Neural cell (in vitro differentiated cells): Measurements from ENCODE around the gene CEP85L.

Experiments
- EP300 ChIP-seq: fragments of 450-650 bp; conservative IDR thresholded peaks from 2 replicates; pipeline ENCODE4 v1.6.1; 2014; ENCODE audit warnings: antibody characterized with exemption, mild to moderate bottlenecking, moderate library complexity; ENCODE audit not compliant: poor library complexity, severe bottlenecking
- EZH2 ChIP-seq: fragments of 200-600, 300-800 bp; shearing (Covaris generic), sonication (generic); IDR thresholded peaks from 2 replicates; pipeline ENCODE4 v1.6.1; 2014; ENCODE audit warnings: antibody characterized with exemption, low read length, borderline replicate concordance, mild to moderate bottlenecking; ENCODE audit not compliant: insufficient read depth, poor library complexity, severe bottlenecking
- MXI1 ChIP-seq: fragments of 450-650 bp; conservative IDR thresholded peaks from 2 replicates; pipeline ENCODE4 v1.6.1; 2014; ENCODE audit warnings: antibody characterized with exemption, mild to moderate bottlenecking; ENCODE audit not compliant: poor library complexity, severe bottlenecking
- RAD21 ChIP-seq: fragments of 450-650 bp; conservative IDR thresholded peaks from 2 replicates; pipeline ENCODE4 v1.6.1; 2014; ENCODE audit warnings: antibody characterized with exemption, mild to moderate bottlenecking, moderate library complexity
- TF ChIP-seq, protein P1 (sequence below): fragments of 450-650 bp; IDR thresholded peaks from 2 replicates; pipeline ENCODE4 v1.5.1; 2014; ENCODE audit warnings: antibody characterized with exemption, mild to moderate bottlenecking, moderate library complexity; ENCODE audit not compliant: poor library complexity, severe bottlenecking
- TF ChIP-seq, protein P2 (sequence below): IDR thresholded peaks from 2 replicates; pipeline ENCODE4 v1.6.1; 2012; ENCODE audit warnings: borderline replicate concordance

DNA sequence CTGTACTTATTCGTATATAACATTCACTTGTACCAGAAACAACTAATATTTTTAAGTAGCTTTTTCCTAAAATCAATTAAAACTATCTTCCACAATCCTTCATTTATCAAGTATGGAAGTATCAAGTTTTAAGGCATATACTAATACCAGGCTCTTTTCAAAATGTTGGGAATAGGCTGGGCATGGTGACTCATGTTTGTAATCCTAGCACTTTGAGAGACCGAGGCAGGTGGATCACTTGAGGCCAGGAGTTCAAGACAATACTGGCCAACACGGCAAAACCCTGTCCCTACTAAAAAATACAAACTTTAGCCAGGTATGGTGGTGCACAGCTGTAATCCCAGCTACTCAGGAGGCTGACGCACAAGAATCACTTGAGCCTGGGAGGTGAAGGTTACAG lies 129.0 kb downstream of the CEP85L start:
- TF ChIP-seq RAD21 (no peak), EP300 (no peak), EZH2 (no peak), MXI1 (no peak)
- TF ChIP-seq, protein P1, sequence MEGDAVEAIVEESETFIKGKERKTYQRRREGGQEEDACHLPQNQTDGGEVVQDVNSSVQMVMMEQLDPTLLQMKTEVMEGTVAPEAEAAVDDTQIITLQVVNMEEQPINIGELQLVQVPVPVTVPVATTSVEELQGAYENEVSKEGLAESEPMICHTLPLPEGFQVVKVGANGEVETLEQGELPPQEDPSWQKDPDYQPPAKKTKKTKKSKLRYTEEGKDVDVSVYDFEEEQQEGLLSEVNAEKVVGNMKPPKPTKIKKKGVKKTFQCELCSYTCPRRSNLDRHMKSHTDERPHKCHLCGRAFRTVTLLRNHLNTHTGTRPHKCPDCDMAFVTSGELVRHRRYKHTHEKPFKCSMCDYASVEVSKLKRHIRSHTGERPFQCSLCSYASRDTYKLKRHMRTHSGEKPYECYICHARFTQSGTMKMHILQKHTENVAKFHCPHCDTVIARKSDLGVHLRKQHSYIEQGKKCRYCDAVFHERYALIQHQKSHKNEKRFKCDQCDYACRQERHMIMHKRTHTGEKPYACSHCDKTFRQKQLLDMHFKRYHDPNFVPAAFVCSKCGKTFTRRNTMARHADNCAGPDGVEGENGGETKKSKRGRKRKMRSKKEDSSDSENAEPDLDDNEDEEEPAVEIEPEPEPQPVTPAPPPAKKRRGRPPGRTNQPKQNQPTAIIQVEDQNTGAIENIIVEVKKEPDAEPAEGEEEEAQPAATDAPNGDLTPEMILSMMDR = no peak
- TF ChIP-seq, protein P2, sequence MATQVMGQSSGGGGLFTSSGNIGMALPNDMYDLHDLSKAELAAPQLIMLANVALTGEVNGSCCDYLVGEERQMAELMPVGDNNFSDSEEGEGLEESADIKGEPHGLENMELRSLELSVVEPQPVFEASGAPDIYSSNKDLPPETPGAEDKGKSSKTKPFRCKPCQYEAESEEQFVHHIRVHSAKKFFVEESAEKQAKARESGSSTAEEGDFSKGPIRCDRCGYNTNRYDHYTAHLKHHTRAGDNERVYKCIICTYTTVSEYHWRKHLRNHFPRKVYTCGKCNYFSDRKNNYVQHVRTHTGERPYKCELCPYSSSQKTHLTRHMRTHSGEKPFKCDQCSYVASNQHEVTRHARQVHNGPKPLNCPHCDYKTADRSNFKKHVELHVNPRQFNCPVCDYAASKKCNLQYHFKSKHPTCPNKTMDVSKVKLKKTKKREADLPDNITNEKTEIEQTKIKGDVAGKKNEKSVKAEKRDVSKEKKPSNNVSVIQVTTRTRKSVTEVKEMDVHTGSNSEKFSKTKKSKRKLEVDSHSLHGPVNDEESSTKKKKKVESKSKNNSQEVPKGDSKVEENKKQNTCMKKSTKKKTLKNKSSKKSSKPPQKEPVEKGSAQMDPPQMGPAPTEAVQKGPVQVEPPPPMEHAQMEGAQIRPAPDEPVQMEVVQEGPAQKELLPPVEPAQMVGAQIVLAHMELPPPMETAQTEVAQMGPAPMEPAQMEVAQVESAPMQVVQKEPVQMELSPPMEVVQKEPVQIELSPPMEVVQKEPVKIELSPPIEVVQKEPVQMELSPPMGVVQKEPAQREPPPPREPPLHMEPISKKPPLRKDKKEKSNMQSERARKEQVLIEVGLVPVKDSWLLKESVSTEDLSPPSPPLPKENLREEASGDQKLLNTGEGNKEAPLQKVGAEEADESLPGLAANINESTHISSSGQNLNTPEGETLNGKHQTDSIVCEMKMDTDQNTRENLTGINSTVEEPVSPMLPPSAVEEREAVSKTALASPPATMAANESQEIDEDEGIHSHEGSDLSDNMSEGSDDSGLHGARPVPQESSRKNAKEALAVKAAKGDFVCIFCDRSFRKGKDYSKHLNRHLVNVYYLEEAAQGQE = no peak
